C4-2B (cell line): ENCODE measurements around the gene C14orf39.
A peak's percentile ranks its signal among the peaks of the same experiment; 100 is the strongest.

Experiments
- ZFX ChIP-seq: fragments of 450-650 bp; IDR thresholded peaks from 2 replicates; pipeline ENCODE4 v1.6.1; 2017
- TF ChIP-seq, protein P1 (sequence below): fragments of 450-650 bp; conservative IDR thresholded peaks from 2 replicates; pipeline ENCODE4 v1.5.1; 2017; ENCODE audit warnings: mild to moderate bottlenecking

DNA sequence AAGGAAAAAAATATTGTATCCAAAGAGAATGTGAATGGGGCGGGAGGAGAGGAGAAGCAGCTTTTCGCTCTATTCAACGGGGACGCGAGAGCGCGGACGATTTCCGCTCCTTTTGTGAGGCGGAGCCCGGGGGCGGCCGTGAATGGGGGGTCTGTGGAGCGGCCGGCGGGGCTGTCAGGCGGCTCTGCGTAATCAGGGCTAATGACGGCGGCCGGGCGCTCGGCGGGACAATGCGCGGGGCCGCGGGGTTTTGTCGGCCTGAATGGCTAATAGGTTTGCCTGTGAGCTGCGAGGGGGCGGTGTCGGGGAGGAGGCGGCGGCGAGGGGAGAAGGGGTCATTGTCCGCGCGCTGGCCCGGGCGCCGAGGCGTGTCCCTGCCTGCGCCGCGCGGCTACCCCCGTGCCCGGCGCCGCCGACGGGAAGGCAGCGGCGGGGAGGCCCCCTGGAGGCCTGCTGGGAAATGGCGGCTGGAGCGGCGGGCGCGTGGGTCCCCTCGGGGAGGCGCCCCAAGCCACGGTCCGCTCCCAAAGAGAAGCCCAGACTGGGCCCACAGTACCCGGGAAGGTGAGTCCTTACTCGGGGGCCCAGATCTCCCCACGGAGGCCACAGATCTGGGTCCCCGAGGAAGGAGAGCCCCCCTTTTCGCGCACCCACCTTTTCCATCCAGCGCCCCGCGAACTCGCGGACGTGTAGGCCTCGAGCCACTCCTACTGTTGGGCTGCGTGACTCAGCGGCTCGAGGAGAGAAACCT is 29.1 kb upstream of the C14orf39 start:
- TF ChIP-seq, protein P1, sequence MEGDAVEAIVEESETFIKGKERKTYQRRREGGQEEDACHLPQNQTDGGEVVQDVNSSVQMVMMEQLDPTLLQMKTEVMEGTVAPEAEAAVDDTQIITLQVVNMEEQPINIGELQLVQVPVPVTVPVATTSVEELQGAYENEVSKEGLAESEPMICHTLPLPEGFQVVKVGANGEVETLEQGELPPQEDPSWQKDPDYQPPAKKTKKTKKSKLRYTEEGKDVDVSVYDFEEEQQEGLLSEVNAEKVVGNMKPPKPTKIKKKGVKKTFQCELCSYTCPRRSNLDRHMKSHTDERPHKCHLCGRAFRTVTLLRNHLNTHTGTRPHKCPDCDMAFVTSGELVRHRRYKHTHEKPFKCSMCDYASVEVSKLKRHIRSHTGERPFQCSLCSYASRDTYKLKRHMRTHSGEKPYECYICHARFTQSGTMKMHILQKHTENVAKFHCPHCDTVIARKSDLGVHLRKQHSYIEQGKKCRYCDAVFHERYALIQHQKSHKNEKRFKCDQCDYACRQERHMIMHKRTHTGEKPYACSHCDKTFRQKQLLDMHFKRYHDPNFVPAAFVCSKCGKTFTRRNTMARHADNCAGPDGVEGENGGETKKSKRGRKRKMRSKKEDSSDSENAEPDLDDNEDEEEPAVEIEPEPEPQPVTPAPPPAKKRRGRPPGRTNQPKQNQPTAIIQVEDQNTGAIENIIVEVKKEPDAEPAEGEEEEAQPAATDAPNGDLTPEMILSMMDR, result peak; percentile 88
- TF ChIP-seq ZFX, result no peak
